Measurements from ENCODE around the gene ENPP5.

- TF ChIP-seq CTCF (conservative IDR thresholded peaks at IDR 0.05 in 1 of 2, IDR thresholded peaks at IDR 0.05 in 1 of 2; ENCODE audit: low read depth in 1 of 2, low read length in 2 of 2) (no peak), EZH2 (IDR thresholded peaks at IDR 0.05; ENCODE audit: low read length, missing control alignments) (no peak)
Observed at GRCh38 chr6:46211917-46212316, 41.1 kb upstream of the ENPP5 start.

Measured in fibroblast of lung (primary cell).